SH-SY5Y (cell line): ENCODE measurements around the gene CSNK1G2.

ENCODE experiments used
- GATA2 ChIP-seq: IDR thresholded peaks from 2 replicates; pipeline ENCODE4 v1.6.1; 2011; ENCODE audit warnings: mild to moderate bottlenecking, low read depth, low read length
- GATA3 ChIP-seq: IDR thresholded peaks from 2 replicates; pipeline ENCODE4 v1.6.1; 2011; ENCODE audit warnings: low read depth, mild to moderate bottlenecking, low read length, moderate library complexity

The CSNK1G2 gene

DNA sequence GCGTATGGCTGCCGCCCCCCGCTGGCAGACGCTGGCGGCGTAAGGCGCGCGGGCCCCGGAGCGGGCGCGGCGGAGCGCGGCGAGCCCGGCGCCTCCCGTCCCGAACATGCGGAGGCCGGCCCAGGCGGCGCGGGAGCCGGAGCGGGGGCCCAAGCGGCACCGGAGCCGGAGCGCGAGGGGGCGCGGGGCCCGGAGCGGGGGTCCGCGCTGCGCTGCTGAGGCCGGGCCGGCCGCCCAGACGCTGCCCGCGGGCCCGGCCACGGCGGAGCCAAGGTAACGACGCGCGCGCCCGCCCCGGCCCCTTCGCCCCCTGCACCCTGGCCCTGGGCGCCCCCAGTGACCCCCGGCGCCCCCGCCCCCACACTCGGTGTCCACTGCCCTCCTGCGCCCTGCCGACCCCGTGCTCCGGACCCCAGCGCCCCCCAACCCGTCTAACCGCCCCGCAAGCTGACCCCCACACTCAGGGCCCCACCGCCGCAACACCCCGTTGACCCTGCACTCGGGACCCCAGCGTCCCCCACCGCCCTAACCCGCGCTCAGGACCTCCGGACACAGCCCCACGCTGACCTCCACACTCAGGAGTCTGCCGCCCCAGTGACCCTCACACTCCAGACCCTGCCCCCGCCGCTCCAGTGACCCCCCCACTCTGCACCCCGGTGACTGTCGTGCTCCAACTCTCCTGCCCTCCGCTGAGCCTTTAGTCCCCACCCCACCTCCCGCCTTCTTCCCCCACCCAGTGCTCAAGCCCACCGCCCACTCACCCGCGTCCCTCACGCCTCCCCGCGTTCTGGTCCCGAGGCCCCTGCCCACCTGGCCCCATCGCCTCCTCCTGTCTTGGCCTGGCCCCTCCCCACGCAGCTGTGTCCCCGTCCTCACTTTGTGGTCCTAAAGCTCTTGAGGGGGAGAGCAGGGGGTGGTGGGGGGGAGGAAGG is at the start of gene CSNK1G2:
Gene CSNK1G2, plus strand, starts transcription at position 27 of the 932 bp plus-strand sequence. CDS start 28,601 bp downstream, outside the sequence.
- TF ChIP-seq GATA3, result no peak

DNA sequence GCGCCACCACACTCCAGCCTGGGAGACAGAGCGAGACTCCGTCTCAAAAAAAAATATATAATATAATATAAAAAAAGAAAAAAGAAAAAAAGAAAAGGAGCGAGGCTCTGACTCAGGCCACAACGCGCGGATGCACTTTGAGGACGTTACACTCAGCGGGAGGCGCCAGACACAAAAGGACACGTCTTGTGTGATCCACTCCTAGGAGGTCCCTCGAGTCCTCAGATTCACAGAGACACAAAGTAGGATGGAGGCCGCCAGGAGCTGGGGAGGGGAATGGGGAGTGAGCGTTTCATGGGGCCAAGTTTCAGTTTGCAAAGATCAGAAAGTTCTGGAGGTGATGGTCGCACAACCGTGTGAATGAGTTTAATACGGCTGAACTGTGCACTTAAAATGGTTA is 47.2 kb upstream of the CSNK1G2 start:
- TF ChIP-seq GATA3, result no peak
- no peak for TF ChIP-seq GATA2

DNA sequence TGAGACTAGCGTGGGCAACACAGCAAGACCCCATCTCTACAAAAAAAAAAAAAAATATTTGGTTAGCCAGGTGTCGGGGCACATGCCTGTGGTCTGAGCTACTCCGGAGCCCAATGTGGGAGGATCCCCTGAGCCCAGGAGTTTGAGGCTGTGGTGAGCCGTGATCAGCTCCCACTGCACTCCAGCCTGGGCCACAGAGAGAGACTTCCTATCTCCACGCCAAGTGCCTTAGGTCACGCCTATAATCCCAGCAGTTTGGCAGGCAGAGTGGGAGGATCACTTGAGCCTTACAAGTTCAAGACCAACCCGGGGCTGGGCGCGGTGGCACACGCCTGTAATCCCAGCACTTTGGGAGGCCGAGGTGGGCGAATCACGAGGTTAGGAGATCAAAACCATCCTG is 44.5 kb upstream of the CSNK1G2 start:
- TF ChIP-seq GATA2 (no peak), GATA3 (no peak)

DNA sequence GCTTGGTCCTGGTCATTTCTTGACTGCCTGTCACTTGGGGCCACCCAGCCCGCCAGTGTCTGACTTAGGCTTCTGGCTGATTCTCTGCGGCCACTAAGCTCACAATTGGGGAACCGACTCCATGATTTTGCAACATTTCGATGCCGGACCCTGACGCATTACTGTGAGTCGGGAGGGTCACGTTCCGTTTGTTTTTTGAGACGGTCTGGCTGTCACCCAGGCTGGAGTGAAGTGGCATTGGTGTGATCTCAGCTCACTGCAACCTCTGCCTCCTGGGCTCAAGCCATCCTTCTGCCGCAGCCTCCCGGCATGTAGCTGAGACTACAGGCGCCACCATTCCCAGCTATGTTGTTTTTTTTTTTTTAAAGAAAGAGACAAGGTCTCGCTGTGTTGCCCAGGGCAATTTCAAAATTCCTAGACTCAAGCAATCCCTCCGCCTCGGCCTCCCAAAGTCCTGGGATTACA is 39.0 kb upstream of the CSNK1G2 start:
- no peak for TF ChIP-seq GATA3

DNA sequence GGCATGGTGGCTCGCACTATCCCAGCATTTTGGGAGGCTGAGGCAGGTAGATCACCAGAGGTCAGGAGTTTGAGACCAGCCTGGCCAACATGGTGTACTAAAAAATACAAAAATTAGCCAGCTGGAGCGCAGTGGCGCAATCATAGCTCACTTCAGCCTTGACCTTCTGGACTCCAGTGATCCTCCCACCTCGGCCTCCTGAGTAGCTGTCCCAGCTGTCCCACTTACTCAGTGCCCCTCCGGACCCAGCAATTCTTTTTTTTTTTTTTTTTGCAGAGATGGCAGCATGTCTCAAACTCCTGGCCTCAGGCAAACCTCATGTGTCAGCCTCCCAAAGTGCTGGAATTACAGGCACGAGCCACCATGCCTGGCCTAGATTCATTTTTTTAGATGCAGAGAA is 38.0 kb upstream of the CSNK1G2 start:
- TF ChIP-seq GATA2 (no peak), GATA3 (no peak)

DNA sequence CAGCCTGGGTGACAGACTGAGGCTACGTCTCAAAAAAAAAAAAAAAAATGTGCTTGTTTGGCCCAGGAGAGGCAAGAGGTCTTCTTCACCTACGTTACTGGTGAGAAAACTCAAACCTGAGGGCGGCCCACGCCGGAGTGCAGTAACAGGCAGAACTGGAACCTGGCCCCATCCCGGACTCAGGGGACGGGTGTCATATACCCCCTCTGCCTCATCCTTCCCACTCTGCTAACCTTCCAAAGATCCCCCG is 36.2 kb upstream of the CSNK1G2 start:
- no peak for TF ChIP-seq GATA3
- no peak for TF ChIP-seq GATA2

- TF ChIP-seq GATA3 (no peak), GATA2 (no peak)
Observed at GRCh38 chr19:1905110-1905862, 35.7 kb upstream of the CSNK1G2 start, which contains the start of the genes ADAT3 and SCAMP4. ADAT3 (plus strand) TSS chr19:1905399; CDS start chr19:1912048, 6,649 bp downstream. SCAMP4 (plus strand) TSS chr19:1905399; CDS start chr19:1915020, 9,621 bp downstream.

GRCh38 chr19:1905863-1906375 is 35.1 kb upstream of the CSNK1G2 start:
- TF ChIP-seq GATA2 (no peak), GATA3 (no peak)

DNA sequence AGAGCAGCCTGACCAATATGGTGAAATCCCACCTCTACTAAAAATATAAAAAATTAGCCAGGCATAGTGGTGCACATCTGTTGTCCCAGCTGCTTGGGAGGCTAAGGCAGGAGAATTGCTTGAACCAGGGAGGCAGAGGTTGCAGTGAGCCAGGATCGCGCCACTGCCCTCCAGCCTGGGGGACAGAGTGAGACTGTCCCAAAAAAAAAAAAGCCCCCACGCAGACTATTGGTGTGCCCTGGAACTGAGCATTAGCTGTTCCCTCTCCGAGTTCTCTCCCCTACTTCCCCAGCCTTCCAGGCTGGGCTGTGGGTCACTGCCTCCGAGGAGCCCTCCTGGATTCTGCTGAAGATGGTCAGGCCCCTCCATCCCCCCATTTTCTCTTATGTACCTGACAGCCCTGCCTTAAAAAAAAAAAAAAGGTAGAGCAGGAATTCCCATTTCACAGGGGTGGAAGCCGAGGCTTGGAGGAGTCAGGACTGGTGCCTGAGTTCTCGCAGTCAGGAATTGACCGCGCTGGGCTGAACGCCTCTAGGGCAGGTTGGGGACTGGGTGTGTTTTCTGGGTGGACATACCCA is 33.9 kb upstream of the CSNK1G2 start:
- no peak for TF ChIP-seq GATA3
- TF ChIP-seq GATA2, result no peak

DNA sequence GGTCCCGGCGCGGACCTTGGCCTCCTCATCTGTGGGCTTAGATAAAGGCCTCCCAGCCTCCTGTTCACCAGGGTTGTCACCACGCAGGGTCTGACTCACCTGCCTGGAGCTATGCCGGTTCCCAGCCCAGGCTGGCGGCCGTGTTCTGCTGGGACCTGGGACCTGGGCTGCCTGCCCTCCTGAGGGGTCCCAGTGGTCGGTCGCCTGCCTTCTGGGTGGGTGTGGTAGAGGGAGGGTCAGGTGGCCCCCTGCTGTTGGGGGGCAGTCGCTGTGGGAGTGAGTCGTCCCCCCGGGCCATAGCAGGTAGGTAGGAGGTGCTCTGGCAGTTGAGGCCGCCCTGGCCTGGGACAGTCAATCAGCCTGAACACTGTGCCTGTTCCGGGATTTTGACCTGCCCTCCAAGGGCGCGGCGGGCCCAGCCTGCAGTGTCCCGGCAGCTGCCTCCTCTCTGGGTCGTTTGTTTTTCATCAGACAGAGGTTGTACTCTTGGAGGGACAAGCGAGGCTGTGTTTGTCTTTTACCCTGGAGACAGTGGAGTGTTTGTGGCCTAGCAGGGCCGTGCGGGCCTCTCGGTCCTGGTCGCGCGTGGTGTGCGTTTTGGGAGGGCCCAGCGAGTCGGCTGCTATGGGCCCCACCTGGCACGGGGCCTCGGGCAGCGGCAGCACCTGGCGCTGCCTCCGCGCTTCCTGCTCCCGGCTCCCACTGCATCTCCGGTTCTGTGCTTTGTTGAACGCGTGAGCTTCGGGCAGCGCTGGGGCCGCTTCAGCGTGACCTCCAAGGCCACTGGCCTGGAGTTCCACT is 33.2 kb upstream of the CSNK1G2 start:
- TF ChIP-seq GATA2, result no peak
- TF ChIP-seq GATA3, result no peak

- TF ChIP-seq GATA2 (no peak), GATA3 (no peak)
Observed at GRCh38 chr19:1908364-1908678, 32.7 kb upstream of the CSNK1G2 start.

DNA sequence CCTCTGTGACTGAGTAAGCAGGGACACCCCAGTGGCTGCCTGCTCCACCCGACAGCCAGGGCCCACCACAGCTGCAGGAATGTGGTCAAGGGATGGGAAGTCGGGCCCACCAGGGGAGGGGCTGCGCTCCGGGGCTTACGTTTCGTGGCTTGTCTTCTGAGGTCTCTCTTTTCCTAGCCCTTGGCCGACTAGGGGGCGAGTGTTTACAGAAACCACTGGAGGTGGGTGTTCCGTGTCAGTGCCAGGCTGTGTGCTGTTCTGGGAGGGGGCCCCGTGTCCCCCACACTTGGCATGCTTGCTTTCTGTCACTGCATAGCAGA is 31.3 kb upstream of the CSNK1G2 start:
- TF ChIP-seq GATA3 (no peak), GATA2 (no peak)

GRCh38 chr19:1910177-1910576 is 30.8 kb upstream of the CSNK1G2 start:
- TF ChIP-seq GATA2 (peak; percentile 88), GATA3 (no peak)

DNA sequence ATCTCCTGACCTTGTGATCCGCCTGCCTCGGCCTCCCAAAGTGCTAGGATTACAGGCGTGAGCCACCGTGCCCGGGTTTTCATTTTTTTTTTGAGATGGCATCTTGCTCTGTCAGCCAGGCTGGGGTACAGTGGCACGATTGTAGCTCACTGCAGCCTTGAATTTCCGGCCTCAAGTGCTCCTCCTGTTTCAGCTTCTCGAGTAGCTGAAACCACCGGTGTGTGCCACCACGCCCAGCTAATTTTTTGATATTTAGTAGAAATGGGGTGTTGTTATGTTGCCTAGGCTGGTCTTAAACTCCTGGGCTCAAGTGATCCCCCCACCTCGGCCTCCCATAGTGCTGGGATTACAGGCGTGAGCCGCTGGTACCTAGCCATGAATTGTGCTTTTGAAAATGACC is 29.9 kb upstream of the CSNK1G2 start:
- no peak for TF ChIP-seq GATA2
- no peak for TF ChIP-seq GATA3
